ENCODE results near the gene ITGAL. TPM values are rescaled to one million over a fixed set of nuclear protein-coding genes. Genes with fewer than 3 reads are reported as not detected.
"Not testable (repeated sequence)": the region's sequence is repeated elsewhere in the genome, so short reads cannot be mapped to it uniquely, and the experiment has no call there.

The ITGAL gene
- total RNA-seq, 1 experiment from 2014 or later: not detected

GRCh38 chr16:30473231-30474073, 910 bp downstream of the ITGAL start:
- DNase-seq: no peak
- H3K27ac Mint-ChIP-seq (ENCODE audit: unreplicated experiment): no peak overlapping the region
- H3K4me1 Mint-ChIP-seq (ENCODE audit: low read depth, unreplicated experiment): no peaks in the 10 kb centered on the region
- H3K9me3 Mint-ChIP-seq (ENCODE audit: low read depth, unreplicated experiment): no peaks in the 10 kb centered on the region
- no TSS peak for BruUV-seq (replicated peaks)
- CTCF ChIA-PET: interaction anchor here (0.5 to 1.2 kb wide), 2 partner anchors 98 to 1402 kb away, joined by 3 to 5 read pairs; partner anchors contain the start of gene ZNF688
- TF ChIP-seq, protein P1, sequence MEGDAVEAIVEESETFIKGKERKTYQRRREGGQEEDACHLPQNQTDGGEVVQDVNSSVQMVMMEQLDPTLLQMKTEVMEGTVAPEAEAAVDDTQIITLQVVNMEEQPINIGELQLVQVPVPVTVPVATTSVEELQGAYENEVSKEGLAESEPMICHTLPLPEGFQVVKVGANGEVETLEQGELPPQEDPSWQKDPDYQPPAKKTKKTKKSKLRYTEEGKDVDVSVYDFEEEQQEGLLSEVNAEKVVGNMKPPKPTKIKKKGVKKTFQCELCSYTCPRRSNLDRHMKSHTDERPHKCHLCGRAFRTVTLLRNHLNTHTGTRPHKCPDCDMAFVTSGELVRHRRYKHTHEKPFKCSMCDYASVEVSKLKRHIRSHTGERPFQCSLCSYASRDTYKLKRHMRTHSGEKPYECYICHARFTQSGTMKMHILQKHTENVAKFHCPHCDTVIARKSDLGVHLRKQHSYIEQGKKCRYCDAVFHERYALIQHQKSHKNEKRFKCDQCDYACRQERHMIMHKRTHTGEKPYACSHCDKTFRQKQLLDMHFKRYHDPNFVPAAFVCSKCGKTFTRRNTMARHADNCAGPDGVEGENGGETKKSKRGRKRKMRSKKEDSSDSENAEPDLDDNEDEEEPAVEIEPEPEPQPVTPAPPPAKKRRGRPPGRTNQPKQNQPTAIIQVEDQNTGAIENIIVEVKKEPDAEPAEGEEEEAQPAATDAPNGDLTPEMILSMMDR (IDR thresholded peaks at IDR 0.05; ENCODE audit: unreplicated experiment): no peak
- peaks cover 53% of the 10 kb centered on the region for H3K27me3 Mint-ChIP-seq (ENCODE audit: unreplicated experiment)
- intact Hi-C loops (cut with micrococcal nuclease; ENCODE audit: unreplicated experiment): no loop called here
- H3K36me3 Mint-ChIP-seq (ENCODE audit: insufficient read depth, unreplicated experiment): no peaks in the 10 kb centered on the region
- H3K4me3 Mint-ChIP-seq (ENCODE audit: low read depth, unreplicated experiment): no peak overlapping the region

DNA sequence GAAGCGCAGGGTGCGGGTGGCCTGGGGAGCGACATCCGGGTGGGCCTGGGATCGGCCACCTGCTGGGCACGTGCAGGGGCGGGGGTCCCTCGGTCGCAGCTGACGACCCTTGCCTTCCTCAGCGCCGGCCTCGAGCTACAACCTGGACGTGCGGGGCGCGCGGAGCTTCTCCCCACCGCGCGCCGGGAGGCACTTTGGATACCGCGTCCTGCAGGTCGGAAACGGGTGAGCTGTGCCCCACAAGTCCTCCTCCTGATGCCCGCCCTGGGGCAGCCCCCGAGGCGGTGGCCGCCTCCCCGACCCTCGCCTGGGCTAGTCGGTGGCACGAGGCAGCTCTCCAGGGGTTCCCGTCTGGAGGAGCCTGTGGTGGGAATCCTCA, 1.5 kb downstream of the ITGAL start:
- H3K27me3 Mint-ChIP-seq (ENCODE audit: unreplicated experiment): peaks cover 59% of the 10 kb centered on the region
- H3K4me3 Mint-ChIP-seq (ENCODE audit: low read depth, unreplicated experiment): no peak overlapping the region
- no peak for DNase-seq
- intact Hi-C loops (cut with micrococcal nuclease; ENCODE audit: unreplicated experiment): no loop called here
- no peaks in the 10 kb centered on the region for H3K9me3 Mint-ChIP-seq (ENCODE audit: low read depth, unreplicated experiment)
- no peaks in the 10 kb centered on the region for H3K4me1 Mint-ChIP-seq (ENCODE audit: low read depth, unreplicated experiment)
- TF ChIP-seq, protein P1 (IDR thresholded peaks at IDR 0.05; ENCODE audit: unreplicated experiment): no peak
- no TSS peak for BruUV-seq (replicated peaks)
- H3K36me3 Mint-ChIP-seq (ENCODE audit: insufficient read depth, unreplicated experiment): no peaks in the 10 kb centered on the region
- CTCF ChIA-PET: interaction anchor here (0.5 to 1.2 kb wide), 2 partner anchors 97 to 1403 kb away, joined by 3 to 5 read pairs; partner anchors contain the start of gene ZNF688
- no peak overlapping the region for H3K27ac Mint-ChIP-seq (ENCODE audit: unreplicated experiment)

DNA sequence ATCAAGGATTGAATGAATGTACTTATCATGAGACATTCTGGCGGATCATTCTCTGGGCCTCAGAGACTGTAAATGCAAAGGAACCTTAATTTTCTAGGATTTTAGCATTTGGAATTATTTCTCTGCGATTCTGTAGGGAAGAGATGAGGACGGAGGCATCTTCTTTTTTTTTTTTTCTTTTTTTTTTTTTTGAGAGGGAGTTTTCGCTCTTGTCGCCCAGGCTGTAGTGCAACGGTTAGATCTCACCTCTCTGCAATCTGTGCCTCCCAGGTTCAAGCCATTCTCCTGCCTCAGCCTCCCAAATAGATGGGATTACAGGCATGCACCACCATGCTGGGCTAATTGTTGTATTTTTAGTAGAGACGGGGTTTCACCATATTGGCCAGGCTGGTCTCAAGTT, 2.1 kb downstream of the ITGAL start:
- peaks cover 63% of the 10 kb centered on the region for H3K27me3 Mint-ChIP-seq (ENCODE audit: unreplicated experiment)
- no peak for DNase-seq
- intact Hi-C loops (cut with micrococcal nuclease; ENCODE audit: unreplicated experiment): no loop called here
- H3K4me3 Mint-ChIP-seq (ENCODE audit: low read depth, unreplicated experiment): no peak overlapping the region
- TF ChIP-seq, protein P1 (IDR thresholded peaks at IDR 0.05; ENCODE audit: unreplicated experiment): no peak
- BruUV-seq (replicated peaks): no TSS peak
- CTCF ChIA-PET: no interaction called here
- no peaks in the 10 kb centered on the region for H3K36me3 Mint-ChIP-seq (ENCODE audit: insufficient read depth, unreplicated experiment)
- no peak overlapping the region for H3K27ac Mint-ChIP-seq (ENCODE audit: unreplicated experiment)
- H3K4me1 Mint-ChIP-seq (ENCODE audit: low read depth, unreplicated experiment): no peaks in the 10 kb centered on the region
- H3K9me3 Mint-ChIP-seq (ENCODE audit: low read depth, unreplicated experiment): no peaks in the 10 kb centered on the region

DNA sequence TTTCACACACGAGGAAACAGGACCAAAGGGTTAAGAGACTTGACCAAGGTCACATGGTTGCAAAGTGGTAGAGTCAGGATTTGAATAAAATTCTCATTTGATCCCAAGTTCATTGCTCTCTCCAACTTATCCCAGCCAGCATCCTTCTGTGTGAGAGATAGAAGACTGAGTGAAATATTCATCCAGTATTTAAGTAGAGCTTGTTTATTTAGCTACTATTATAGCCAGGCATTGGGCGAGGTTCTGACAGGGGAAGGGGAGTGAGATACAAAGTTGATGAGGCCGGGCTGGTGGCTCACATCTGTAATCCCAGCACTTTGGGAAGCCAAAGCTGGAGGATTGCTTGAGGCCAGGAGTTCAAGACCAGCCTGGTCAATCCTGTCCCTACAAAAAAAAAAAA, 4.4 kb downstream of the ITGAL start:
- CTCF ChIA-PET: interaction anchor here (1.4 kb wide), 1 partner anchor 18 kb away, joined by 8 read pairs; no protein-coding TSS in a partner anchor
- TF ChIP-seq, protein P1 (IDR thresholded peaks at IDR 0.05; ENCODE audit: unreplicated experiment): no peak
- Mint-ChIP-seq H3K27me3 (ENCODE audit: unreplicated experiment) (peaks cover 73% of the 10 kb centered on the region), H3K4me1 (ENCODE audit: low read depth, unreplicated experiment) (no peaks in the 10 kb centered on the region), H3K36me3 (ENCODE audit: insufficient read depth, unreplicated experiment) (no peaks in the 10 kb centered on the region), H3K4me3 (ENCODE audit: low read depth, unreplicated experiment) (no peak overlapping the region), H3K27ac (ENCODE audit: unreplicated experiment) (no peak overlapping the region), H3K9me3 (ENCODE audit: low read depth, unreplicated experiment) (no peaks in the 10 kb centered on the region)
- DNase-seq: no peak
- BruUV-seq (replicated peaks): no TSS peak
- intact Hi-C loops (cut with micrococcal nuclease; ENCODE audit: unreplicated experiment): no loop called here

- H3K27ac Mint-ChIP-seq (ENCODE audit: unreplicated experiment); BruUV-seq (replicated peaks): not testable (repeated sequence)
Measured at GRCh38 chr16:30477773-30478172, 5.2 kb downstream of the ITGAL start.

More at GRCh38 chr16:30477773-30478172, 5.2 kb downstream of the ITGAL start:
- H3K4me1 Mint-ChIP-seq (ENCODE audit: low read depth, unreplicated experiment); intact Hi-C loops (cut with micrococcal nuclease; ENCODE audit: unreplicated experiment); H3K9me3 Mint-ChIP-seq (ENCODE audit: low read depth, unreplicated experiment); DNase-seq; H3K4me3 Mint-ChIP-seq (ENCODE audit: low read depth, unreplicated experiment); H3K36me3 Mint-ChIP-seq (ENCODE audit: insufficient read depth, unreplicated experiment): not testable (repeated sequence)
- CTCF ChIA-PET: interaction anchor here (1.4 kb wide), 1 partner anchor 19 kb away, joined by 8 read pairs; no protein-coding TSS in a partner anchor
- H3K27me3 Mint-ChIP-seq (ENCODE audit: unreplicated experiment): peaks cover 69% of the 10 kb centered on the region

All from Calu3 (cell line).